CD8-positive, alpha-beta memory T cell (primary cell): ENCODE measurements around the gene CD244. TPM values are rescaled to one million over a fixed set of nuclear protein-coding genes. Genes with fewer than 3 reads are reported as not detected.

Experiments used
- CTCF ChIA-PET: fragments of 350-600 bp; sonication (Branson Sonifier 250); formaldehyde crosslinking; loops from one replicate; lab custom pipeline; 2021; ENCODE audit warnings: antibody characterized with exemption; lab: Charles Lee
- POLR2A ChIA-PET: fragments of 350-600 bp; sonication (Branson Sonifier 250); formaldehyde crosslinking; loops from one replicate; lab custom pipeline; 2021; ENCODE audit warnings: antibody characterized with exemption; lab: Charles Lee
- DNase-seq, 5 donors: peaks; one replicate each; pipeline versions ENCODE4 v3.0.0 to v3.0.0-alpha.2; 2020 to 2022; ENCODE audit warnings: mixed read lengths in 1 of 5
- H3K27ac ChIP-seq: one replicate; pipeline ENCODE4 v1.7.0; 2013; ENCODE audit warnings: low read depth, mild to moderate bottlenecking, low read length, moderate library complexity
- H3K27me3 ChIP-seq: 2 replicates; pipeline ENCODE4 v1.7.0; 2013; ENCODE audit warnings: low read length, mild to moderate bottlenecking; ENCODE audit not compliant: insufficient read depth, poor library complexity, severe bottlenecking
- H3K36me3 ChIP-seq: 2 replicates; pipeline ENCODE4 v1.7.0; 2013; ENCODE audit warnings: mild to moderate bottlenecking, low read length, moderate library complexity; ENCODE audit not compliant: insufficient read depth
- H3K4me1 ChIP-seq: 2 replicates; pipeline ENCODE4 v1.7.0; 2013; ENCODE audit warnings: mild to moderate bottlenecking, low read length, moderate library complexity; ENCODE audit not compliant: insufficient read depth
- H3K4me3 ChIP-seq: 2 replicates; pipeline ENCODE4 v1.7.0; 2013; ENCODE audit warnings: mild to moderate bottlenecking, low read length
- H3K9me3 ChIP-seq: 2 replicates; pipeline ENCODE4 v1.7.0; 2013; ENCODE audit warnings: mild to moderate bottlenecking, low read length
- H3K27ac Mint-ChIP-seq, 8 donors: one replicate each; pipeline ENCODE4 v1.8.0; 2020 to 2021; ENCODE audit warnings: mixed read lengths in 8 of 8, mild to moderate bottlenecking in 6 of 8, inconsistent platforms in 3 of 8, moderate library complexity in 3 of 8
- H3K27me3 Mint-ChIP-seq, 2 donors: one replicate each; pipeline ENCODE4 v1.8.0; 2020 to 2021; ENCODE audit warnings: mixed read lengths in 2 of 2, mild to moderate bottlenecking in 1 of 2, moderate library complexity in 1 of 2
- H3K36me3 Mint-ChIP-seq, 3 donors: one replicate each; pipeline ENCODE4 v1.8.0; 2020 to 2021; ENCODE audit warnings: mixed read lengths in 3 of 3, inconsistent platforms in 1 of 3, mild to moderate bottlenecking in 1 of 3
- H3K4me1 Mint-ChIP-seq, 3 donors: one replicate each; pipeline ENCODE4 v1.8.0; 2020 to 2021; ENCODE audit warnings: mixed read lengths in 3 of 3, inconsistent platforms in 1 of 3, mild to moderate bottlenecking in 1 of 3
- H3K4me3 Mint-ChIP-seq, 7 donors: one replicate each; pipeline ENCODE4 v1.8.0; 2020 to 2021; ENCODE audit warnings: mixed read lengths in 7 of 7, mild to moderate bottlenecking in 6 of 7, moderate library complexity in 4 of 7, inconsistent platforms in 2 of 7
- H3K9me3 Mint-ChIP-seq, 5 donors: one replicate each; pipeline ENCODE4 v1.8.0; 2020 to 2022; ENCODE audit warnings: mixed read lengths in 5 of 5, mild to moderate bottlenecking in 3 of 5, moderate library complexity in 2 of 5, inconsistent platforms in 1 of 5
- polyA plus RNA-seq: library from polyadenylated mRNA; unstranded; fragments of 300-500 nt; fragmentation: Illumina TruSeq; gene quantifications from one replicate; pipeline ENCODE4 v1.2.3, GENCODE V29; 2021
- total RNA-seq, 2 experiments: library from RNA; stranded (reverse); gene quantifications; one replicate each; pipeline ENCODE4 v1.2.3, GENCODE V29; 2021

CD244 gene
- total and polyA plus RNA-seq, 3 experiments from 2014 or later: 1.8 to 40.7 (median 1.9) TPM

DNA sequence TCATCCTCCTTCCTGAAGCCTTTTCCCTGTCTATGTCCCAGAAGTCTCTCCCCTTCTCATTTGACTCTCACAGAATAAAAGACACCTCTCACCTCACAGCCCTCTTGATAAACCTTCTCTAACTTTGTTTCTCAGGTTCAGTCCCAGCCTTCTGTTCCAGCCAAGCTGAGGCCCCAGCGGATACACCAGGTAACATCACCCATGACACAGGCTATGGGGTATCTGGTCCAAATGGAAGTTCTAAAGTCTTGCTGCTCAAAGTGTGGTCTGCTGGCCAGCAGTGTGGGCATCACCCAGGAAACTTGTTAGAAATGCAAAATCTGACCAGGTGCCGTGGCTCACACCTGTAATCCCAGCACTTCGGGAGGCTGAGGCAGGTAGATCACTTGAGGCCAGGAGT is 43.5 kb downstream of the CD244 start:
- Mint-ChIP-seq H3K27me3 (peaks cover 0 to 1% of the 10 kb centered on the region in 2 donors), H3K27ac (peak overlapping the region in 7 of 8 donors; percentile 32 to 95 (median 81)), H3K9me3 (no peaks in the 10 kb centered on the region), H3K36me3 (peaks cover 14 to 89% (median 19%) of the 10 kb centered on the region in 3 donors), H3K4me1 (peaks cover 4 to 8% (median 6%) of the 10 kb centered on the region in 3 donors), H3K4me3 (no peak overlapping the region)
- POLR2A ChIA-PET: no interaction called here
- no peak overlapping the region for H3K4me3 ChIP-seq
- no peaks in the 10 kb centered on the region for H3K9me3 ChIP-seq
- H3K4me1 ChIP-seq: no peaks in the 10 kb centered on the region
- CTCF ChIA-PET: interaction anchor here (0.8 to 2.5 kb wide), 6 partner anchors 12 to 58 kb away, joined by 3 to 10 read pairs (median 6); no protein-coding TSS in a partner anchor
- H3K27me3 ChIP-seq: no peaks in the 10 kb centered on the region
- DNase-seq: no peak
- no peak overlapping the region for H3K27ac ChIP-seq
- peaks cover 71% of the 10 kb centered on the region for H3K36me3 ChIP-seq

DNA sequence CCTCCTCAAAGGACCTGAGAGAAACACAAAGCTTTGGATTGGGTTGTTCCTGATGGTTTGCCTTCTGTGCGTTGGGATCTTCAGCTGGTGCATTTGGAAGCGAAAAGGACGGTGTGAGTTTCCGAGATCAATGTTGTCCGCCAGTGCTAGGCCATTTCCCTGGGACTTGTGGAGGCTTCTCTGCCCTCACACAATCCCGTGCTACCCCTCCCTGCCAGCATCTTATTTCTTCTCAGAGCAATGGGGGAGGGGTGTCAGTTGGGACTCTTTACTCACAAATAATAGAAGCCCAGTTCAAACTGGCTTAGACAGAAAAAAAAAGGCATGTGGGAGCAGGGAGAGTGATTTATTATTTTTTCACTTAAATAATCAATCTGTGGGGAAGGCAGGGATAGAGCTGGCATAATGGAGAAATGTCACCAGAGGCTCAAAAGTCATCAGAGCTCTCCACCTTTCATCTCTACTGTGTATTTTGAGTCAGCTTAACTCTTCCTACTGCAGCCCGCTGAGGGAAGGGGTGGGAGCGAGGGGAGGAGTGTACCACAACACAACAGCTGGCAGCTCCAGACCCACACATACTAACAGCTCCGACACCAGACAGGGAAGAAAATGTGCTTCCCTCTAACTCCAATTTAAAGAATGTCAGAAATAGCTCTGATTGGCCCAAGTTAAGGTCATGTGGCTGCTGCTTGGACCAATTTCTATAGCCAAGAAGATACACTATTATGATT is 44.3 kb downstream of the CD244 start:
- Mint-ChIP-seq H3K36me3 (peaks cover 14 to 89% (median 25%) of the 10 kb centered on the region in 3 donors), H3K27ac (peak overlapping the region; percentile 6 to 95 (median 40)), H3K9me3 (no peaks in the 10 kb centered on the region), H3K4me1 (peaks cover 12 to 15% (median 14%) of the 10 kb centered on the region in 3 donors), H3K27me3 (peaks cover 0 to 1% of the 10 kb centered on the region in 2 donors), H3K4me3 (no peak overlapping the region)
- Histone ChIP-seq H3K27ac (no peak overlapping the region), H3K9me3 (no peaks in the 10 kb centered on the region), H3K36me3 (peaks cover 71% of the 10 kb centered on the region), H3K4me3 (no peak overlapping the region), H3K4me1 (peaks cover under 1% of the 10 kb centered on the region), H3K27me3 (no peaks in the 10 kb centered on the region)
- ChIA-PET CTCF (interaction anchor here (0.8 to 2.5 kb wide), 6 partner anchors 13 to 59 kb away, joined by 3 to 10 read pairs (median 6); no protein-coding TSS in a partner anchor), POLR2A (no interaction called here)
- DNase-seq: no peak

DNA sequence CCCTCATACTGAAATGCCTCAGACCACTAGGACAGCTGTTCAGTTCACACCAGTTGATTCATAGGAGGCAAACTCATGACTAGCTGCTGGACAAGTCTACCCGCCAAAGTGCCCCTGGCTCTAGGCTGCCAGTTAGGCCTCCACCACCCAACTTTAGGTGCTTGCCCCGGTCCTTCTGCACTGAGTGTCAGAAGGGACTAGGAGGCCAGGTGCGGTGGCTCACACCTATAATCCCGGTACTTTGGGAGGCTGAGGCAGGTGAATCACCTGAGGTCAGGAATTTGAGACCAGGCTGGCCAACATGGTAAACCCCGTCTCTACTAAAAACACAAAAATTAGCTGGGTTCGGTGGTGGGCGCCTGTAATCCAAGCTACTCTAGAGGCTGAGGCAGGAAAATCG is 47.8 kb downstream of the CD244 start:
- CTCF ChIA-PET: interaction anchor here (1.0 to 1.2 kb wide), 2 partner anchors 23 to 47 kb away, joined by 3 to 6 read pairs; no protein-coding TSS in a partner anchor
- POLR2A ChIA-PET: interaction anchor here (1.3 kb wide), 1 partner anchor 18 kb away, joined by 4 read pairs; no protein-coding TSS in a partner anchor
- peaks cover 13 to 92% (median 21%) of the 10 kb centered on the region in 3 donors for H3K36me3 Mint-ChIP-seq
- H3K4me3 Mint-ChIP-seq: no peak overlapping the region
- peaks cover 8% of the 10 kb centered on the region for H3K4me1 ChIP-seq
- DNase-seq: no peak
- H3K27me3 ChIP-seq: no peaks in the 10 kb centered on the region
- no peaks in the 10 kb centered on the region for H3K27me3 Mint-ChIP-seq
- no peak overlapping the region for H3K4me3 ChIP-seq
- peak overlapping the region in 5 of 8 donors; percentile 51 to 88 (median 54) for H3K27ac Mint-ChIP-seq
- H3K36me3 ChIP-seq: peaks cover 73% of the 10 kb centered on the region
- no peaks in the 10 kb centered on the region for H3K9me3 ChIP-seq
- no peaks in the 10 kb centered on the region for H3K9me3 Mint-ChIP-seq
- peaks cover 41 to 46% (median 44%) of the 10 kb centered on the region in 3 donors for H3K4me1 Mint-ChIP-seq
- no peak overlapping the region for H3K27ac ChIP-seq

DNA sequence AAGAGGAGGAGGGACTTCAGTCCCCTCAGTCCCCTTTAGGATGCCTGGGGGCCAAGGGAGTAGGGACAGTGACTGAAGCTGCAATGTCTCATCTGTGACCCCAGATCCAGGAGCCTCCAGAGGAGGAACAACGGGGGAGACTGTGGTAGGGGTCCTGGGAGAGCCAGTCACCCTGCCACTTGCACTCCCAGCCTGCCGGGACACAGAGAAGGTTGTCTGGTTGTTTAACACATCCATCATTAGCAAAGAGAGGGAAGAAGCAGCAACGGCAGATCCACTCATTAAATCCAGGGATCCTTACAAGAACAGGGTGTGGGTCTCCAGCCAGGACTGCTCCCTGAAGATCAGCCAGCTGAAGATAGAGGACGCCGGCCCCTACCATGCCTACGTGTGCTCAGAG is 48.4 kb downstream of the CD244 start:
- H3K27me3 ChIP-seq: no peaks in the 10 kb centered on the region
- POLR2A ChIA-PET: interaction anchor here (1.3 kb wide), 1 partner anchor 17 kb away, joined by 4 read pairs; no protein-coding TSS in a partner anchor

DNA sequence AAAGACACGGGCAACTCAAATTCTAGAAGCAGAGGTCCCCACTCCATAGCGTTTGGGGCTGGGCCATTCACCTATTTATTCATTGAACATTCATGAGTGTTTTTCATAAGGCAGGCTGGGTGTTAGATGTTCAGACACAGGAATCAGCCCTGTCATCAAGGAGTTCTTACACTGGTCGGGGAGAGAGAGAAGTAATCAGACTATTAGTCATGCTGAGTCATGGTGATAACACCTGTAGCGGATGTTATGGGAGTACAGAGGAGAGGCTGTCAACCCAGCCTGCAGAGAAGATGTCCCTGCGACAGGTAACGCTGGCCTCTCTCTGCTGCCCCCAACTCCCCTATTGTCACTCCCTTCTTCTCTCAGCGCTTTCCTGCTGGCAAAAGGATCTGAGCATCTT is 49.5 kb downstream of the CD244 start:
- peaks cover 49 to 61% (median 57%) of the 10 kb centered on the region in 3 donors for H3K4me1 Mint-ChIP-seq
- no peak overlapping the region for H3K4me3 ChIP-seq
- no peaks in the 10 kb centered on the region for H3K27me3 Mint-ChIP-seq
- H3K36me3 Mint-ChIP-seq: peaks cover 11 to 89% (median 22%) of the 10 kb centered on the region in 3 donors
- CTCF ChIA-PET: interaction anchor here (2.1 kb wide), 1 partner anchor 138 kb away, joined by 7 read pairs; no protein-coding TSS in a partner anchor
- no peaks in the 10 kb centered on the region for H3K27me3 ChIP-seq
- H3K27ac ChIP-seq: no peak overlapping the region
- peak overlapping the region; percentile 13 to 97 (median 84) for H3K27ac Mint-ChIP-seq
- POLR2A ChIA-PET: interaction anchor here (2.1 kb wide), 1 partner anchor 16 kb away, joined by 5 read pairs; no protein-coding TSS in a partner anchor
- H3K36me3 ChIP-seq: peaks cover 61% of the 10 kb centered on the region
- peak overlapping the region in 2 of 7 donors; percentile 11 to 67 for H3K4me3 Mint-ChIP-seq
- no peaks in the 10 kb centered on the region for H3K9me3 Mint-ChIP-seq
- no peaks in the 10 kb centered on the region for H3K9me3 ChIP-seq
- DNase-seq: no peak
- peaks cover 15% of the 10 kb centered on the region for H3K4me1 ChIP-seq

More for the DNA sequence above, 48.4 kb downstream of the CD244 start:
- no peak for DNase-seq
- Histone ChIP-seq H3K27ac (no peak overlapping the region), H3K36me3 (peaks cover 72% of the 10 kb centered on the region), H3K4me1 (peaks cover 8% of the 10 kb centered on the region), H3K9me3 (no peaks in the 10 kb centered on the region), H3K4me3 (no peak overlapping the region)
- CTCF ChIA-PET: no interaction called here
- Mint-ChIP-seq H3K4me1 (peaks cover 46 to 52% (median 49%) of the 10 kb centered on the region in 3 donors), H3K27ac (peak overlapping the region in 7 of 8 donors; percentile 51 to 89 (median 82)), H3K27me3 (no peaks in the 10 kb centered on the region), H3K4me3 (peak overlapping the region in 1 of 7 donors; percentile 41), H3K9me3 (no peaks in the 10 kb centered on the region), H3K36me3 (peaks cover 16 to 92% (median 22%) of the 10 kb centered on the region in 3 donors)

DNA sequence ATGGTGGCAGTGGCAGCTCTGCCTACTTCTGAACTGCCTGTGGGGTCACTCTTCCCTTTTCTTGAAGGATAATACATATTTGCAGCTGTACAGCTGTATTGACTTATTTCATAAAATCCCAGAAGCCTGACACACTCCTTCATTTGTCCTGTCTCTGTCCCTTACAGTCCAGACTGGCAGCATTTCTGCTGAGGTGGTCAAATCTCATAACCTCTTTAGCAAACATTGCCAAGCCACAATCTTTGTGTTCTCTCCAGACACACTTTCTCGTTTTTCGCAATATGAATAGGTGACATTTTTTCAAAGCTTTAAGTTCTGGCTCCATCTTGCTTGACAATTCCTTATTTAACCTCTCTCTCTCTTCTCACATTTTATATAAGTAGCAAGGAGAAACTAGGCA is 51.5 kb downstream of the CD244 start:
- H3K27me3 Mint-ChIP-seq: no peaks in the 10 kb centered on the region
- peak overlapping the region; percentile 4 to 95 (median 52) for H3K27ac Mint-ChIP-seq
- ChIA-PET CTCF (interaction anchor here (0.8 to 2.1 kb wide), 5 partner anchors 14 to 140 kb away, joined by 3 to 7 read pairs (median 5); partner anchors contain the start of genes CD244 and LY9), POLR2A (interaction anchor here (2.1 kb wide), 1 partner anchor 14 kb away, joined by 5 read pairs; no protein-coding TSS in a partner anchor)
- peak overlapping the region in 3 of 7 donors; percentile 7 to 38 (median 24) for H3K4me3 Mint-ChIP-seq
- Histone ChIP-seq H3K36me3 (peaks cover 54% of the 10 kb centered on the region), H3K9me3 (no peaks in the 10 kb centered on the region), H3K27ac (no peak overlapping the region), H3K27me3 (no peaks in the 10 kb centered on the region), H3K4me3 (no peak overlapping the region), H3K4me1 (peaks cover 28% of the 10 kb centered on the region)
- H3K4me1 Mint-ChIP-seq: peaks cover 66 to 81% (median 77%) of the 10 kb centered on the region in 3 donors
- no peak for DNase-seq
- peaks cover 23 to 88% (median 32%) of the 10 kb centered on the region in 3 donors for H3K36me3 Mint-ChIP-seq
- peaks cover 4 to 15% (median 10%) of the 10 kb centered on the region in 5 donors for H3K9me3 Mint-ChIP-seq

DNA sequence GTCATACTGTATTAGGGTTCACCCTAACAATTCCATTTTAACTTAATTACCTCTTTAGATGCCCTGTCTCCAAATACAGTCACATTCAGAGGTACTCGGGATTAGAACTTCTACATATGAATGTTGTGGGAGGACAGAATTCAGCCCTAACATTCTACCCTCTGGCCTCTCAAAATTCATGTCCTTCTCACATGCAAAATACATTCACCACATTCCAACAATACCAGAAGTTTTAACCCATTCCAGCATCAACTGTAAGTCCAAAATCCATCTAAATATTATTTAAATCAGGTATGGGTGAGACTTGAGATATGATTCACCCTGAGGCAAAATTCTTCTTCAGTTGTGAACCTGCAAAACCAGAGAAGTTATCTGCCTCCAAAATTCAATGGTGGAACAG is 52.2 kb downstream of the CD244 start:
- Mint-ChIP-seq H3K36me3 (peaks cover 29 to 87% (median 37%) of the 10 kb centered on the region in 3 donors), H3K4me1 (peaks cover 73 to 87% (median 84%) of the 10 kb centered on the region in 3 donors)
- H3K36me3 ChIP-seq: peaks cover 52% of the 10 kb centered on the region

More for the DNA sequence above, 52.2 kb downstream of the CD244 start:
- H3K4me1 ChIP-seq: peaks cover 31% of the 10 kb centered on the region
- no peak overlapping the region for H3K27ac ChIP-seq
- H3K9me3 Mint-ChIP-seq: peaks cover 4 to 19% (median 16%) of the 10 kb centered on the region in 5 donors
- H3K9me3 ChIP-seq: no peaks in the 10 kb centered on the region
- H3K27me3 ChIP-seq: no peaks in the 10 kb centered on the region
- DNase-seq: no peak
- H3K4me3 Mint-ChIP-seq: no peak overlapping the region
- no peaks in the 10 kb centered on the region for H3K27me3 Mint-ChIP-seq
- ChIA-PET CTCF (no interaction called here), POLR2A (no interaction called here)
- peak overlapping the region in 4 of 8 donors; percentile 4 to 91 (median 42) for H3K27ac Mint-ChIP-seq
- no peak overlapping the region for H3K4me3 ChIP-seq
